Bronchial epithelial cell (primary cell): ENCODE data around the gene RYR2. TPM values are rescaled to one million over a fixed set of nuclear protein-coding genes. Genes with fewer than 3 reads are reported as not detected.
A peak's percentile ranks its signal among the peaks of the same experiment; 100 is the strongest.
"Not testable (repeated sequence)": the region's sequence is repeated elsewhere in the genome, so short reads cannot be mapped to it uniquely, and the experiment has no call there.

Source experiments
- DNase-seq: peaks from one replicate; pipeline ENCODE4 v3.0.0-alpha.2; 2010; ENCODE audit warnings: low read depth
- FAIRE-seq: peaks from 2 replicates; lab custom pipeline; 2011; peaks lifted over from hg19 to GRCh38; lab: Jason Lieb, UNC
- H3K27me3 ChIP-seq: 2 replicates; pipeline ENCODE4 v1.5.1; 2011; ENCODE audit warnings: low read length; ENCODE audit not compliant: control insufficient read depth, insufficient read depth
- H3K36me3 ChIP-seq: 2 replicates; pipeline ENCODE4 v1.5.1; 2011; ENCODE audit warnings: low read length; ENCODE audit not compliant: control insufficient read depth, insufficient read depth
- H3K4me3 ChIP-seq: 2 replicates; pipeline ENCODE4 v1.5.1; 2011; ENCODE audit warnings: mild to moderate bottlenecking, low read depth, low read length, control low read depth
- total RNA-seq: library from RNA; depleted of rRNA; stranded (reverse); fragments of >200 nt; gene quantifications from 2 replicates; pipeline ENCODE4 v1.2.1, GENCODE V29; 2014
- TF ChIP-seq, protein P1 (sequence below): IDR thresholded peaks from 2 replicates; pipeline ENCODE4 v1.5.1; 2011; ENCODE audit warnings: mild to moderate bottlenecking, moderate library complexity, low read length, control low read depth, inconsistent platforms; ENCODE audit not compliant: insufficient read depth, severe bottlenecking

RYR2 gene
- total RNA-seq, 1 donor from 2014 or later: not detected

GRCh38 chr1:237146241-237146640, 104.3 kb downstream of the RYR2 start:
- FAIRE-seq (no peak), DNase-seq (no peak)
- TF ChIP-seq, protein P1, sequence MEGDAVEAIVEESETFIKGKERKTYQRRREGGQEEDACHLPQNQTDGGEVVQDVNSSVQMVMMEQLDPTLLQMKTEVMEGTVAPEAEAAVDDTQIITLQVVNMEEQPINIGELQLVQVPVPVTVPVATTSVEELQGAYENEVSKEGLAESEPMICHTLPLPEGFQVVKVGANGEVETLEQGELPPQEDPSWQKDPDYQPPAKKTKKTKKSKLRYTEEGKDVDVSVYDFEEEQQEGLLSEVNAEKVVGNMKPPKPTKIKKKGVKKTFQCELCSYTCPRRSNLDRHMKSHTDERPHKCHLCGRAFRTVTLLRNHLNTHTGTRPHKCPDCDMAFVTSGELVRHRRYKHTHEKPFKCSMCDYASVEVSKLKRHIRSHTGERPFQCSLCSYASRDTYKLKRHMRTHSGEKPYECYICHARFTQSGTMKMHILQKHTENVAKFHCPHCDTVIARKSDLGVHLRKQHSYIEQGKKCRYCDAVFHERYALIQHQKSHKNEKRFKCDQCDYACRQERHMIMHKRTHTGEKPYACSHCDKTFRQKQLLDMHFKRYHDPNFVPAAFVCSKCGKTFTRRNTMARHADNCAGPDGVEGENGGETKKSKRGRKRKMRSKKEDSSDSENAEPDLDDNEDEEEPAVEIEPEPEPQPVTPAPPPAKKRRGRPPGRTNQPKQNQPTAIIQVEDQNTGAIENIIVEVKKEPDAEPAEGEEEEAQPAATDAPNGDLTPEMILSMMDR: no peak
- no peaks in the 10 kb centered on the region for H3K27me3 ChIP-seq
- H3K36me3 ChIP-seq: no peaks in the 10 kb centered on the region
- H3K4me3 ChIP-seq: no peak overlapping the region

GRCh38 chr1:237149857-237150256, 107.9 kb downstream of the RYR2 start:
- Histone ChIP-seq H3K36me3 (no peaks in the 10 kb centered on the region), H3K4me3 (no peak overlapping the region), H3K27me3 (no peaks in the 10 kb centered on the region)
- DNase-seq: no peak
- TF ChIP-seq, protein P1: no peak
- no peak for FAIRE-seq

GRCh38 chr1:237151979-237152378, 110.0 kb downstream of the RYR2 start:
- FAIRE-seq, H3K4me3 ChIP-seq, DNase-seq, H3K27me3 ChIP-seq, H3K36me3 ChIP-seq: not testable (repeated sequence)

- TF ChIP-seq, protein P1: no peak
- FAIRE-seq: no peak
- Histone ChIP-seq H3K4me3 (no peak overlapping the region), H3K36me3 (no peaks in the 10 kb centered on the region), H3K27me3 (no peaks in the 10 kb centered on the region)
- DNase-seq: no peak
These were observed 110.7 kb downstream of the RYR2 start for GRCh38 chr1:237152506-237153335.

DNA sequence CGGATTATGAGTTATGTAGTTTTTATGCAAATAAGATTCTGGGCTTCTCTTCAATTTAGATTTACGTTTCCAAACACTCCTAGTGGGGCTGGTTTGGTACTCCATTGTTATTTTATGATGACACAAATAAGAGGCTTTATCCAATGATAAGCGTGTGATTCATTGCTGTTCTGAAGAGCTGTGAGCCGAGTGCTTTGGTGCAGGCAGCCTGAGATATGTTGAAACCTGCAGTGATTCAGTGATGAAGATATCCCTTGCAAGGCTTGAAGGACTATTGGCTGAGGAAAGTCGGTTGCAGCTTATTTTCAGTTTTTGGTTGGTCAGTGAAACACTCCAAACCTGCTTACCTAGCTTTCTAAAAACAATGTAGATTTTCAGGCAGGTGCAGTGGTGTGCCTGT, 112.2 kb downstream of the RYR2 start:
- Histone ChIP-seq H3K4me3 (no peak overlapping the region), H3K27me3 (no peaks in the 10 kb centered on the region), H3K36me3 (no peaks in the 10 kb centered on the region)
- FAIRE-seq: no peak
- TF ChIP-seq, protein P1: no peak
- peak; percentile 52 for DNase-seq

DNA sequence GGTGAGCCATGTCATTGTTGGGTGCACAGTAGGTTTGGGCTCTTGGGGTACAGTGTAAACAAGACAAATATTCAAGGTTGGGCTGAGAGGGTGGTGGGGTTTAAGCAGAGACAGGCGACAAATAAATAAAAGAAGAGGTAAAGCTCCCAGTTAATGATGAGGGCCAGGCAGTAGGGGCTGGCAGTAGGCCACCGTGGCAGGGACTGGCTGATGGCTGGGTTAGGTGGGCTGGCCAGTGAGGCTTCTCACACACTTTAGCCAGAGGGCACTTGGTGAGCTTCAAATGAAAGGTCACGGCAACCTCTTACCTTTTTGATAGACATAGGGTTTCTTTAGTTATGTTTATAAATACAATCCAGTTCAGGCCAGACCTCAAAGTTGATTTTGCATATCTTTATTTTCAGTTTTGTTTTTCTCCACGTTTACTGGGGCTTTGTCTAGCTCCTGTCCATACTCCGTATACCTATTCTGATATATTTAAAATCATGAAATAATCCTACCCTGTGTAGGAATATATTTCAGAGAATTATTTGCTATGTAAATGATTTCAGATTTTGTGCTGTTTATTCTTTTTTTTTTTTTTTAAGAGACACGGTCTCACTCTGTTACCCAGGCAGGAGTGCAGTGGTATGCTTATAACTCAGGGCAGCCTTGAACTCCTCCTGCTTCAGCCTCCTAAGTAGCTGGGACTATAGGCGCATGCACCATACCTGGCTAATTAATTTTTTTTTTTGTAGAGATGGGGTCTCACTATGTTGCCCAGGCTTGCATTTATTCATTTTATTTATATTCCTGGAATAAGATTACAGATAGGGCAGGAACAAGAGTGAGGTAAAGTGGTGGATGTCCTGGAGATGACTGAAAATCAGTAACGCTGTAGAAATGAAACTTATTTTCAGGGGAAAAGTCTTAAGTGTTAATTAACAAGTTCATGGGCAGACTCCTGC, 122.7 kb downstream of the RYR2 start:
- H3K27me3 ChIP-seq: no peaks in the 10 kb centered on the region
- H3K4me3 ChIP-seq: no peak overlapping the region
- TF ChIP-seq, protein P1: no peak
- FAIRE-seq (no peak), DNase-seq (no peak)
- no peaks in the 10 kb centered on the region for H3K36me3 ChIP-seq
